ENCODE data around the gene C19orf67.

GRCh38 chr19:14090509-14091080 lies 5.0 kb upstream of the C19orf67 start, which contains the start of gene SAMD1:
- TF ChIP-seq CTCF (IDR thresholded peaks at IDR 0.05) (no peak), EP300 (IDR thresholded peaks at IDR 0.05) (no peak), POLR2A (IDR thresholded peaks at IDR 0.05) (no peak)

Measured in tibial nerve (tissue), 4 donors.